A673 (cell line): ENCODE results near the gene TSPYL6.

Experiments
- EZH2 ChIP-seq: fragments of 200-600 bp; sonication (generic); IDR thresholded peaks from 2 replicates; pipeline ENCODE4 v1.6.1; 2017; ENCODE audit warnings: borderline replicate concordance, low read depth, mild to moderate bottlenecking, mixed read lengths, antibody characterized with exemption, low read length; ENCODE audit not compliant: poor library complexity, severe bottlenecking
- TF ChIP-seq, protein P1 (sequence below): fragments of 300-800, 200-600 bp; sonication (generic); conservative IDR thresholded peaks from 2 replicates; pipeline ENCODE4 v1.5.1; 2017; ENCODE audit warnings: low read depth, mild to moderate bottlenecking, antibody characterized with exemption, low read length, moderate library complexity, mixed read lengths

DNA sequence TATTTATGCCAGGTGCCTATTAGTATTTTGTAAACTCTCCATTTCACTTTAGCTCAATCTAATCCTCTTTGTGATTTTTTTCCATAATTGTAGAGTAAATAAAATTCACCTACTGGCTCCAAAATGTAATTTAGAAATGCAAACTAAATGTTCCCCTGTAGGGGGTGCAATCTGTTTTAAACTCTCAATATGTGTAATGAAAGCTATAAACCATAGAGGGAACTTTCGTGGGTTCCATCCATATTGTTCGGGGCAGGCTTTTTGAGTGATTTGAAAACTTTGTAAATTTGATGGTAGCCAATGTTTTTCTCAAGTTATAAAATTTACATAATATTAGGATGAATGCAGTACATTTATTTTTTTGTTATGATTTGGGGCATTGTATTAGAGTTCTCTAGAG, 49.4 kb downstream of the TSPYL6 start:
- TF ChIP-seq, protein P1, sequence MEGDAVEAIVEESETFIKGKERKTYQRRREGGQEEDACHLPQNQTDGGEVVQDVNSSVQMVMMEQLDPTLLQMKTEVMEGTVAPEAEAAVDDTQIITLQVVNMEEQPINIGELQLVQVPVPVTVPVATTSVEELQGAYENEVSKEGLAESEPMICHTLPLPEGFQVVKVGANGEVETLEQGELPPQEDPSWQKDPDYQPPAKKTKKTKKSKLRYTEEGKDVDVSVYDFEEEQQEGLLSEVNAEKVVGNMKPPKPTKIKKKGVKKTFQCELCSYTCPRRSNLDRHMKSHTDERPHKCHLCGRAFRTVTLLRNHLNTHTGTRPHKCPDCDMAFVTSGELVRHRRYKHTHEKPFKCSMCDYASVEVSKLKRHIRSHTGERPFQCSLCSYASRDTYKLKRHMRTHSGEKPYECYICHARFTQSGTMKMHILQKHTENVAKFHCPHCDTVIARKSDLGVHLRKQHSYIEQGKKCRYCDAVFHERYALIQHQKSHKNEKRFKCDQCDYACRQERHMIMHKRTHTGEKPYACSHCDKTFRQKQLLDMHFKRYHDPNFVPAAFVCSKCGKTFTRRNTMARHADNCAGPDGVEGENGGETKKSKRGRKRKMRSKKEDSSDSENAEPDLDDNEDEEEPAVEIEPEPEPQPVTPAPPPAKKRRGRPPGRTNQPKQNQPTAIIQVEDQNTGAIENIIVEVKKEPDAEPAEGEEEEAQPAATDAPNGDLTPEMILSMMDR, result peak; percentile 70
- no peak for TF ChIP-seq EZH2
